Sigmoid colon (tissue), 7 donors: ENCODE results near the gene ANK2. TPM values are rescaled to one million over a fixed set of nuclear protein-coding genes. Genes with fewer than 3 reads are reported as not detected.
A peak's percentile ranks its signal among the peaks of the same experiment; 100 is the strongest.

Experiments used
- DNase-seq: peaks from one replicate; pipeline ENCODE4 v3.0.0-alpha.2; 2019
- H3K27ac ChIP-seq, 4 donors: fragments of 200-600 bp; sonication (generic); one replicate each; pipeline ENCODE4 v1.5.1; 2016 to 2019; ENCODE audit warnings: mild to moderate bottlenecking in 1 of 4
- H3K27me3 ChIP-seq, 3 donors: fragments of 200-600 bp; sonication (generic); one replicate each; pipeline ENCODE4 v1.5.1; 2019; ENCODE audit warnings: mild to moderate bottlenecking in 1 of 3
- H3K36me3 ChIP-seq, 4 donors: fragments of 200-600 bp; sonication (generic); one replicate each; pipeline ENCODE4 v1.5.1; 2016 to 2019
- H3K4me1 ChIP-seq, 4 donors: fragments of 200-600 bp; sonication (generic); one replicate each; pipeline ENCODE4 v1.5.1; 2017 to 2019
- H3K4me3 ChIP-seq, 4 donors: fragments of 200-600 bp; sonication (generic); one replicate each; pipeline ENCODE4 v1.5.1; 2017 to 2019; ENCODE audit warnings: mild to moderate bottlenecking in 2 of 4, moderate library complexity in 1 of 4
- H3K9me3 ChIP-seq, 4 donors: fragments of 200-600 bp in 3 of 4; sonication (generic) in 3 of 4; one replicate each; pipeline versions ENCODE4 v1.5.1 to v1.6.1; 2013 to 2019
- EP300 ChIP-seq, 4 donors: sonication (generic); formaldehyde crosslinking; IDR thresholded peaks; one replicate each; pipeline ENCODE4 v1.6.1; 2017; ENCODE audit warnings: antibody characterized with exemption in 4 of 4
- POLR2A ChIP-seq, 2 donors: fragments of 450-650 bp; IDR thresholded peaks; one replicate each; pipeline ENCODE4 v1.6.1; 2016; ENCODE audit warnings: antibody characterized with exemption in 2 of 2, mild to moderate bottlenecking in 2 of 2, moderate library complexity in 2 of 2
- POLR2AphosphoS5 ChIP-seq, 4 donors: sonication (generic); formaldehyde crosslinking; IDR thresholded peaks; one replicate each; pipeline ENCODE4 v1.6.1; 2017; ENCODE audit warnings: antibody characterized with exemption in 4 of 4
- WGBS, 2 donors: extraction: QIAGEN DNeasy Blood & Tissue Kit; methylation state at CpG; one replicate each; pipeline ENCODE4 v1.1.7; 2013; 5-methylcytosine and 5-hydroxymethylcytosine counted together
- intact Hi-C: fragments of 100-400 bp; cut with DNase I; formaldehyde crosslinking; loops from one replicate; pipeline ENCODE4 v1.15.1; 2023
- polyA plus RNA-seq, 3 donors: library from polyadenylated mRNA; stranded (reverse); fragments of 200-250 nt; gene quantifications; one replicate each; pipeline ENCODE4 v1.2.3, GENCODE V29; 2013
- total RNA-seq, 4 donors: library from RNA; depleted of rRNA; stranded (reverse); fragments of >200 nt; gene quantifications; one replicate each; pipeline ENCODE4 v1.1.0, GENCODE V29; 2016
- TF ChIP-seq, protein P1 (sequence below), 4 experiments: fragments of 450-650 bp in 3 of 4; fragments of 200-600 bp in 1 of 4; IDR thresholded peaks; one replicate each; pipeline ENCODE4 v1.5.1; 2016 to 2019; ENCODE audit warnings: antibody characterized with exemption in 4 of 4, mild to moderate bottlenecking in 3 of 4, moderate library complexity in 2 of 4
- donor health status: healthy with polysubstance abuse.
- donor health status: Bipolar disorder and iron deficiency.
- donor health status: healthy.

ANK2 gene
- total and polyA plus RNA-seq, 7 donors: 1.4 to 141 (median 69.8) TPM

DNA sequence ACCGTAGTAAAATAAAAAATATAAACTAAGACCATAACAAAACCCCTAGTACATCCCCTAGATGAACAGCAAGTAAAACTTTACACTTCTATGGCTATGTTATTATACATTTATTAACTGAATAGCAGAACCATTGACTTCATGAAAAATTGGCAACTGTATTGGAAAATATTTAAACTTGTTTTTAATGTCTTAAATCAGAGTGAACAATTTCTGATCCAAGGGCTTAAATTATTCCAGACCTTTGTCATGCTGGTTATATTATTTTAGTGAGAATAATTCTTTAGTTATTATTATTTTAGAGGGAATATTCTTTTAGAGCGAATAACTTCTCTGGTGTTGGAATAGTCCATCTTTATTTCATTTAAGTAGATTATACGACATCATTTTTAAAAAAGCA is 265.0 kb downstream of the ANK2 start:
- H3K36me3 ChIP-seq: peaks cover 0 to 31% (median 2%) of the 10 kb centered on the region in 4 donors
- intact Hi-C loops: no loop called here
- no peaks in the 10 kb centered on the region for H3K9me3 ChIP-seq
- no peaks in the 10 kb centered on the region for H3K4me1 ChIP-seq
- WGBS, 2 donors: 89 to 94% methylated on average over 3 of the region's 3 CpGs
- TF ChIP-seq POLR2A (IDR thresholded peaks at IDR 0.05) (no peak), POLR2AphosphoS5 (IDR thresholded peaks at IDR 0.05) (no peak), EP300 (IDR thresholded peaks at IDR 0.05) (no peak)
- TF ChIP-seq, protein P1, sequence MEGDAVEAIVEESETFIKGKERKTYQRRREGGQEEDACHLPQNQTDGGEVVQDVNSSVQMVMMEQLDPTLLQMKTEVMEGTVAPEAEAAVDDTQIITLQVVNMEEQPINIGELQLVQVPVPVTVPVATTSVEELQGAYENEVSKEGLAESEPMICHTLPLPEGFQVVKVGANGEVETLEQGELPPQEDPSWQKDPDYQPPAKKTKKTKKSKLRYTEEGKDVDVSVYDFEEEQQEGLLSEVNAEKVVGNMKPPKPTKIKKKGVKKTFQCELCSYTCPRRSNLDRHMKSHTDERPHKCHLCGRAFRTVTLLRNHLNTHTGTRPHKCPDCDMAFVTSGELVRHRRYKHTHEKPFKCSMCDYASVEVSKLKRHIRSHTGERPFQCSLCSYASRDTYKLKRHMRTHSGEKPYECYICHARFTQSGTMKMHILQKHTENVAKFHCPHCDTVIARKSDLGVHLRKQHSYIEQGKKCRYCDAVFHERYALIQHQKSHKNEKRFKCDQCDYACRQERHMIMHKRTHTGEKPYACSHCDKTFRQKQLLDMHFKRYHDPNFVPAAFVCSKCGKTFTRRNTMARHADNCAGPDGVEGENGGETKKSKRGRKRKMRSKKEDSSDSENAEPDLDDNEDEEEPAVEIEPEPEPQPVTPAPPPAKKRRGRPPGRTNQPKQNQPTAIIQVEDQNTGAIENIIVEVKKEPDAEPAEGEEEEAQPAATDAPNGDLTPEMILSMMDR (IDR thresholded peaks at IDR 0.05): no peak
- H3K27me3 ChIP-seq: no peaks in the 10 kb centered on the region
- DNase-seq: no peak
- no peak overlapping the region for H3K27ac ChIP-seq
- H3K4me3 ChIP-seq: no peak overlapping the region

DNA sequence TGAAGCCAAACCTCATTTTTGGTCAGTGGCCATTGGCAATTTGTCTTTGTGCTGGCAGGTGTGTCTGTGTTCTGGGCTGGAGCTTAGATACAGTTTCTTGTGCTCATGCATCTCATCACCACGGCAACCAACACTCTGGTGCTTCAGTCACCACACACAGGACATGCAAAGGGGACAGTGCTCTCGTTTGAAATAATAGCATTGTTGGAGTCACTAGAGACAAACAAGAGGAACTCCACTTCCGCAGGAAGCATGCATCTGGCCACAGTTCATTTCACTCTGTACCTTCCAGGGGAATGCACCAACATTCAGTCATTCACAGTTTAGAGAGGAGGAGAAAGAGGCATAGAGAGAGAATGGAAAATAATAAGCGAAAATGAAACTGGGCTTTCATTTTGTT is 267.4 kb downstream of the ANK2 start:
- TF ChIP-seq, protein P1 (IDR thresholded peaks at IDR 0.05): no peak
- no peak for TF ChIP-seq EP300 (IDR thresholded peaks at IDR 0.05)
- TF ChIP-seq POLR2A (IDR thresholded peaks at IDR 0.05): no peak
- no peak for TF ChIP-seq POLR2AphosphoS5 (IDR thresholded peaks at IDR 0.05)
- no peak for DNase-seq
- Histone ChIP-seq H3K4me1 (no peaks in the 10 kb centered on the region), H3K36me3 (peaks cover 0 to 33% (median 5%) of the 10 kb centered on the region in 4 donors), H3K4me3 (no peak overlapping the region), H3K27me3 (no peaks in the 10 kb centered on the region), H3K27ac (peak overlapping the region in 3 of 4 donors; percentile 9 to 29 (median 22)), H3K9me3 (no peaks in the 10 kb centered on the region)
- 58 to 69% methylated on average over 4 of the region's 4 CpGs for WGBS, 2 donors
- intact Hi-C loops: no loop called here

DNA sequence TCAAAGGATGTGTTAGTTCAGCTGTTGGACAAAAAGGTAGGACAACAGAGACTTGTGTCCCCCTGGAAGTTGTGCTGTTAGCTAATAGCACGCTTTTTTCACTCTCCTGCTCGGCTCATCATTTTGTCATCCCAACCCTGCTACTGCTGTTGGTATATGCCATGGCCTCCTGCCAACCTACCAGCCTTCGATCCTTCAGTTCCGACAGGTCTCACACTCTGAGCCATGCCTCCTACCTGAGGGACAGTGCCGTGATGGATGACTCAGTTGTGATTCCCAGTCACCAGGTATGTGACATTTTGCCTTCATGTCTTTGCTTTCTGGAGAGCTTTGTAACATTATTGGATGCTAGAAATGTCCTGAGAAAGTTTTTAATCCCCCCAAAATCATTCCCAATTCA is 268.1 kb downstream of the ANK2 start:
- peaks cover 0 to 27% (median 3%) of the 10 kb centered on the region in 4 donors for H3K36me3 ChIP-seq
- intact Hi-C loops: no loop called here
- no peaks in the 10 kb centered on the region for H3K9me3 ChIP-seq
- TF ChIP-seq EP300 (IDR thresholded peaks at IDR 0.05) (no peak), POLR2AphosphoS5 (IDR thresholded peaks at IDR 0.05) (no peak), POLR2A (IDR thresholded peaks at IDR 0.05) (no peak)
- TF ChIP-seq, protein P1 (IDR thresholded peaks at IDR 0.05): no peak
- no peak overlapping the region for H3K4me3 ChIP-seq
- DNase-seq: no peak
- H3K27ac ChIP-seq: peak overlapping the region in 3 of 4 donors; percentile 9 to 29 (median 22)
- 90 to 93% methylated on average over 5 of the region's 5 CpGs for WGBS, 2 donors
- H3K4me1 ChIP-seq: no peaks in the 10 kb centered on the region
- no peaks in the 10 kb centered on the region for H3K27me3 ChIP-seq

DNA sequence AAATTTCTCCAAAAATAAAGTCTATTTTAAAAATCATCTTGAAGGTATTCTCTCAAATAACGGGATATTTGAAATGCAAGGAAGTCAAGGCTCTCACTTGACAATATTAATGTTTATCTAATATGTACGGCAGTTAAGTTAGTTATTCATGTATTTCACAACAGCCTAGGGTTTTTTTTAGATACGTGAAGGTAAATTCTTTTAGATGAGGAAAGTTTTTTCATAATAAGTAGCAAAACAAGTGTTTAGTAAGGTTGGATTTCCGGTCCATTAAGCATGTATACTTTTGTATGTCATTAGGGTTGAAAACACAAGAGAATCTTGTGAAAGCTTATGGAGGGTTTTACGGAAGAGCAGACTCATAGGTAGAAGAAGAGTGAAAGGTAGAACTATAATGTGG is 273.3 kb downstream of the ANK2 start:
- DNase-seq: no peak
- Histone ChIP-seq H3K27ac (no peak overlapping the region), H3K4me3 (no peak overlapping the region), H3K4me1 (peaks cover 0 to 12% (median 9%) of the 10 kb centered on the region in 4 donors), H3K27me3 (no peaks in the 10 kb centered on the region), H3K36me3 (peaks cover 0 to 24% (median 3%) of the 10 kb centered on the region in 4 donors), H3K9me3 (no peaks in the 10 kb centered on the region)
- 74 to 88% methylated on average over 5 of the region's 5 CpGs for WGBS, 2 donors
- TF ChIP-seq POLR2AphosphoS5 (IDR thresholded peaks at IDR 0.05) (no peak), EP300 (IDR thresholded peaks at IDR 0.05) (no peak), POLR2A (IDR thresholded peaks at IDR 0.05) (no peak)
- TF ChIP-seq, protein P1 (IDR thresholded peaks at IDR 0.05): no peak
- intact Hi-C loops: no loop called here
